HG02798 (cell line): Measurements from ENCODE around the gene USP40.

Source experiments
- ATAC-seq: cut with Tn5 transposase; IDR thresholded peaks from one replicate; pipeline ENCODE4 v1.9.1; 2021; ENCODE audit warnings: mild to moderate bottlenecking; ENCODE audit not compliant: unreplicated experiment, poor library complexity

The USP40 gene

GRCh38 chr2:233499928-233500327 is 66.7 kb downstream of the USP40 start:
- ATAC-seq = no peak

GRCh38 chr2:233498126-233498525 is 68.5 kb downstream of the USP40 start:
- no peak for ATAC-seq

DNA sequence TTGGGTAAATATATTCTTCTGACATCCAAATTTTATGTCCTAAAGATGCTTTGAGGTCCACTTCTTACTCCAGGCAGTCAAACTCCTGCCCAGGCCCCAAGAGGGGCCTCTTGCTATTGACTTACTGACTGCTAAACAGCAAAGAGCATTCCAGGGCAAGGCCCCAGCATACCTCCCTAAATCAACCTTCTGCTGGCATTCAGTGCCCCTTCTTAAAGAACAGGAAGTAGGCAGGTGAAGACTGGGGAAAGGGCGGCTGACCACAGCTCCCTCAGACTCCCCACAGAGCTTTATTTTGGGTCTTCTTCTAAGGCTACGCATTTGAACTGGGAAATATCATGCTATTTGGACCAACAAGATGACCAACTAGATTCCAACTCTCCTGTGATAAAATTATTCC is 68.9 kb downstream of the USP40 start:
- ATAC-seq = no peak

DNA sequence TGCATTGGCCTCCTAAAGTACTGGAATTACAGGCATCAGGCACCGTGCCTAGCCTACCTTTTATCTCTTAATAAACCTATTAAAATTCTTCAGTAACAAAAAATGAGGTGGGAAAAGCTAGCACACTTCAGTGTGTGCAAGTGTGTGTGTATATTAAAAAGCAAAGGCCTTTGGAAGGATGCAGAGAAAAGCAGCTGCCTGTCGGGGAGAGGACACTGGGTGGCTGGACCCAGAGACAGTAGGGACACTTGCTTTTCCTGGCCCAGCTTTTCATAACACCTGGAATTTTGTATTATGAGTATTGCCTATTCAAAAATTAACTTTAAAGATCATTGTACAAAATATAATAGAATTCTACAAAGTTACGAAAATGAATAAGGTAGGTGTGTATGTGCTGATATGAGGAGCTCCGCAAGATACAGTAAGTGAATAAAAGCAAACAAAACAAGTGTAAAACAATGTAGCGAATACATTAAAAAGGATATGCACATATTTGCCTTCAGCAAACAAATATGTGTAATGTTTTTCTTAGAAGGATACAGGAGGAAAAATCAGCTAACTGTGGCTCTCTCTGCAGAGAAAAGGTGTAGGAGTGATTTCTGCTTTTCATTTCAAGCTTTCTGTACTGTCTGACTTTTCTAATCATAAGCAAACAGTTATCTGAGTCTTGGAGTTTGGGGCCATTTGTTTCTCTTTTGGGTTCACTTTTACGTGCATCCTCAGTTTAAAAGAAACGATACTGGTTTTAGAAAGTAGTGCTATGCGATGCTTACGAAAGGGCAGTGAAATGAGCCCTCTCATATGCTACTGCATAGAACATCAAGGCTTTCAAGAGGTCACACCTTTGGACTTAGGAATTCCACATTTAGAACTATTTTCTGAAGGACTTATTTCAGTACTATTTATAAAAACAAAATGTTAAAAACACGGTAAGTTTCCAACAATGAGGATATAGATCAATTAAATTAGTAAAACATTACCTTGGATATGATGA is 70.8 kb downstream of the USP40 start:
- ATAC-seq = no peak

GRCh38 chr2:233492751-233493150 is 73.8 kb downstream of the USP40 start:
- ATAC-seq = no peak

DNA sequence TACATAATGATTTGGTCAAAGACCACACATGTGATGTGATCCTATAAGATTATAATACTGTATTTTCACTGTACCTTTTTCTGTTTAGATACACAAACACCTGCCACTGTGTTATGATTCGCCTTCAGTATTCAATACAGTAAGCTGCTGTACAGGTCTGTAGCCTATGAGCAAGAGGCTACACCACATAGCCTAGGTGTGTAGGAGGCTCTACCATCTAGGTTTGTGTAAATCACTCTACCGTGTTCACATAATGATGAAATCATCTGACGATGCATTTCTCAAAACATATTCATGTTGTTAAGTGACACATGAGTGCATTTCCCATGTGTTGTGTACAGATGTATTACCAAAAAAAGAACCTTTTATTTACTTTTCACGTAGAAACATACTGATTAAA is 74.5 kb downstream of the USP40 start:
- no peak for ATAC-seq

DNA sequence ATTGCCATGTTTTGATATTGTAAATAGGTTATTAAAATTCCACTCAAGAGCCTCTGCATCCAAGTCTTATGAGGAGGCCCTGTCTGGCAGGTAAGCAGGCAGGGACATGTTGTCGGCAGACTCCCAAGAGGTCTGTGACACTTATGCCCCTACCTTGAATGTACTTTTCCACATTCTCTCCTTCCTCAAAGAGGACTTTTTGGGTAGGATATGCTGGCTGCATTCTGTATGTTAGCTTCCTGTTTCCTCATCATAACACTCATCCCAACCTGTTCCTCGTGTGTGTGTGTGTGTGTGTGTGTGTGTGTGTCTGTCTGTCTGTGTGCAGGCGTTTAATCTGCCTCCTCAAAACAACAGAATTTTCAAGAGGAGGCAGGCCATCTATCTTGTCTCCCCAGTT is 75.3 kb downstream of the USP40 start:
- no peak for ATAC-seq

DNA sequence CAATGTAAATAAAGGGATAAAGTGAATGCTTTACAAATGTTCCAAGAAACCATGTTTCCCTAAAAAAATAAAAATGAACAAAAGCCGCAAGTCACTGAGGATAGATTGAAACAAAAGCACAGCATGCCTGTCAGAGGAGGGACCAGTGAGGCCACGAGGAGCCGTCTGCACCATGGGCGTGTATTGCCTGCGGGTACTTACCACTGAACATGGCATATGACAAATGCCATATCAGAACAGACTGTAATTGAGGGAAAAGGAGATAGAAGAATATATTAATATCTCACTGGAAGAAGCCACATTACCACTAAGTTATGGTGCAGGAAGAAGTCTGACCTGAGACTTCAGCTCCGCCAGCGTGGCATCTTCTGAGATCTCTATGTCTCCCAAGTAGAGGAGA is 75.8 kb downstream of the USP40 start:
- no peak for ATAC-seq

- ATAC-seq = no peak
Measured at GRCh38 chr2:233489666-233490065, 76.9 kb downstream of the USP40 start.

- ATAC-seq = no peak
Measured at GRCh38 chr2:233489143-233489542, 77.4 kb downstream of the USP40 start.

DNA sequence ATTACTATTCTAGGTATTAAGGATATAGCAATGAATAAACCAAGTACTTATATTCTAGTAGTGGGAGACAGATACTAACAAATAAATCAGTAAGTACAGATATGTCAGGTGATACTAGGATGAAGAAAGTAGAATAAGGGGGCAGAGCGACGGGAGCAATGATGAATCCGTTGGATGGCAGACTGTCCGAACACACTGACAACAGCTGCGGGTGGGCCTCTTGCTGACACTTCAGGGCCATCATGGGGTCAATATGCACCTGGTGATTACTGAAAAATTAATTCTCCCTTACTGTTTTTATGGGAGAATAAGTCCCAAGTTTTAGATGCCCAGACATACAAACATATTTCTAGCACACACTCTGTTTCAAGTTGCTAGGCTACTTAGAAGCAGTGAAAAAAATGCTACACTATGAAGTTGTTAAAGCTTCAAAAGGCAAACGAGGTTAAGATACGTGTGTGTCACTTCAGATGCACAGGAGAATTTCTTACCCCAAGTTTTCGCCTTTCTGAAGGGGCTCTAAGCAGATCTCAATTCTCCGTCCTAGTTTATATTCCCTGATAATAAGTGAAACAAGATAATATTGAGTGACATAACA is 78.7 kb downstream of the USP40 start:
- ATAC-seq = no peak

DNA sequence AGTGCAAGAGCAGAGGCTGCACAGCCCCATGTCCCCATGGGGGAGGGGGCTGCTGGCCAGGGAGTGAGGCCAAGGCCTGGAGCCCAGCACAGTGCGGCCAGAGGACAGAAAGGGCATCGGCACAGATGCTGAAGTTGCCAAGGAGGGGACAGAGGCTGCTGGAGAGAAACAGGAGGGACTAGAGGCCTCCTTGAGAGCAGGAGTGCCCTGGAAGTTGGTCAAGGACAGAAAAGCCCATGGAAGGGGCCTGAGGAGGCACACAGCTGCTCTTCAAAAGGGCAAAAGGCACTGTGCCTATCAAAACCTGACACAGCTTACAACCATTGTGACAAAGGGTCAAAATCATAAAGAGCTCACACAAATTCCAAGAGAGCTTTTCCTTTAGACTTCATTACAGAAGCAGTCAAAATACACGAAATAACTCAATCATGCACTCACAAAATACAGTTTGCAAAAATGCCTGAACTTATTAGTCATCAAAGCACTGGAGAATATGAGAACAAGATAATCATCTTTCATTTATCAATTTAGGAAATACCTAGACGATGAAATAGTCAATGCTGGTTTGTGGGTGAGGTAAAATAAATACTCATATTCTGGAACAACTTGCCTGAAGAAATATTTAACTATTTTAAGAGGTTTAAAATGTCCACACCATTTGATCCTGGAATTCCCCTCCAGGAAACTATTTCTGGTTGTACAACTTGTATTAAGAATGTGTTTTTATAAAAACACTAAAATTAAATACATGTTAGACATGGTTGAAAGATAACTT is 79.6 kb downstream of the USP40 start:
- no peak for ATAC-seq

DNA sequence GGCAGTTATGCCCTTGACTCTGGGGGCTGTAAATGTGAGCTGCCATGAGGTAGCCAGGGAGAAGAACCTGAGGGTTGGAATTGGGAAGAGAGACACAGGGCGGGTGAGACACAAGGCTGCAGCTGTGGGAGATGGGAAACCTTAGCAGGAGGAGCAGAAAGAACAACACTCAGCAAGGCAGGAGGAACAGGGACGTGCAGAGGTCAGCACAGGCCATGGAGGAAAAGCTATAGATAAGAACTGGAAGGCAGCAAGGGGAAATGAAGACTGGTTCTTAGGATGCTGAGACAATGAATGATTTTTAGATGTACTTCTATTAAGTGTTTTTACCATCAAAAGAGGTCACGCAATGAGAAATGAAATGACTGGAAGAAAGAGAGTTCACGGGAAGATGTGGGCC is 80.2 kb downstream of the USP40 start:
- no peak for ATAC-seq

DNA sequence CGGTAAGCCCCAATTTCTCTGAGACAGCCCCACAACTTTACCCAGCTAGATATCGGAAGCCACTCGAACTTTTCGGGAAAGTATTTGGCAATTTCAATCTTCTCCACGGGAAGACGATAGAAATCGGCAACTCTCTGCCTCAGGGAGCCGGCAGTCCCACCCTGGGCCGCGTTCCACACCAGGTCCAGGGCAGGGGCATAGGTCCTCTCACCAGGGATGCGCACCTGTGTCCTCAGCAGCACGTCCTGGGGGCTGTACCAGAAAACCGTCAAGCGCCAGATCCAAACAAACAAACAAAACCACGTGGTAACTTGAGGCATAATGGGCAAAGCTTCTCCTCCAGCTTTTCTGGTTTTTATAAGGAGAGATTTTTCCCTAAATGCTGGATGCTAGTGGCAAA is 80.9 kb downstream of the USP40 start:
- ATAC-seq = no peak

- no peak for ATAC-seq
Measured at GRCh38 chr2:233482616-233483015, 84.0 kb downstream of the USP40 start.

GRCh38 chr2:233481368-233482142 is 85.0 kb downstream of the USP40 start:
- no peak for ATAC-seq

GRCh38 chr2:233480490-233481202 is 85.9 kb downstream of the USP40 start:
- ATAC-seq = no peak

- no peak for ATAC-seq
Measured at GRCh38 chr2:233479616-233480489, 86.7 kb downstream of the USP40 start.
